ENCODE data around the gene VEGFD. TPM values are rescaled to one million over a fixed set of nuclear protein-coding genes. Genes with fewer than 3 reads are reported as not detected.

VEGFD gene
- total RNA-seq, 1 donor from 2014 or later, result 80.1 TPM

- intact Hi-C loops (cut with DNase I), result no loop called here
- DNase-seq, result no peak
Observed at GRCh38 chrX:15405846-15406245, 21.6 kb upstream of the VEGFD start.

GRCh38 chrX:15404401-15405096 is 20.3 kb upstream of the VEGFD start:
- TF ChIP-seq CTCF (IDR thresholded peaks at IDR 0.05), result no peak
- ATAC-seq, result peak; percentile 23
- no peaks in the 10 kb centered on the region for H3K9me3 ChIP-seq
- H3K4me1 ChIP-seq, result no peaks in the 10 kb centered on the region
- H3K36me3 ChIP-seq, result no peaks in the 10 kb centered on the region
- H3K27me3 ChIP-seq, result no peaks in the 10 kb centered on the region
- no peak overlapping the region for H3K4me3 ChIP-seq
- DNase-seq, result no peak
- H3K27ac ChIP-seq, result no peak overlapping the region
- intact Hi-C loops (cut with DNase I), result no loop called here

More at GRCh38 chrX:15405846-15406245, 21.6 kb upstream of the VEGFD start:
- ATAC-seq, result peak; percentile 19
- Histone ChIP-seq H3K27ac (no peak overlapping the region), H3K4me1 (no peaks in the 10 kb centered on the region), H3K9me3 (no peaks in the 10 kb centered on the region), H3K27me3 (no peaks in the 10 kb centered on the region), H3K4me3 (no peak overlapping the region), H3K36me3 (no peaks in the 10 kb centered on the region)
- no peak for TF ChIP-seq CTCF (IDR thresholded peaks at IDR 0.05)

- DNase-seq, result no peak
- no peak overlapping the region for H3K27ac ChIP-seq
- TF ChIP-seq CTCF (IDR thresholded peaks at IDR 0.05), result no peak
- no peaks in the 10 kb centered on the region for H3K9me3 ChIP-seq
- no peaks in the 10 kb centered on the region for H3K4me1 ChIP-seq
- intact Hi-C loops (cut with DNase I), result no loop called here
- no peak overlapping the region for H3K4me3 ChIP-seq
- no peaks in the 10 kb centered on the region for H3K36me3 ChIP-seq
- no peak for ATAC-seq
- H3K27me3 ChIP-seq, result no peaks in the 10 kb centered on the region
Observed at GRCh38 chrX:15401378-15401777, 17.2 kb upstream of the VEGFD start.

DNA sequence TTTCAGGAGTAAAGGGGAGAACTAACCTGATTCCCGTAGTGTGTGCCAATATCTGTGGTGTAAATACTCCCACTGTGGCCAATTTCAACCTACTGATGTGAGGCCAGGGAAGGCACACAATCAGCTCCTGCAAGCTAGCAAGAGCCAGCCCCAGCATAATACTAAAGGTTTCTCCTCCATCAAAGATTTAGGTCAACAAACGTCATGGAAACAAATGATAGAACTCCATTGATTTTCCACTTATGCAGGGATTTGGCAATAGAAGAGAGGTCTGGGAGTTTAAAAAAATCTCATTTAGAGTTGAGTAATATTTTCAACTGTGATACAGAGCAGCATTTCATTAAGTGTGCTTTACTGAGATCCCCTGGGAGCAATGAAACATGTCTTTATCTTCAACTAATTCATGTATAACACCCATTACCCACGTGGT is 15.8 kb upstream of the VEGFD start:
- Histone ChIP-seq H3K27ac (no peak overlapping the region), H3K9me3 (no peaks in the 10 kb centered on the region), H3K4me1 (no peaks in the 10 kb centered on the region), H3K36me3 (no peaks in the 10 kb centered on the region), H3K27me3 (no peaks in the 10 kb centered on the region), H3K4me3 (no peak overlapping the region)
- no peak for TF ChIP-seq CTCF (IDR thresholded peaks at IDR 0.05)
- intact Hi-C loops (cut with DNase I), result no loop called here
- no peak for DNase-seq
- no peak for ATAC-seq

- no peaks in the 10 kb centered on the region for H3K4me1 ChIP-seq
- no peak overlapping the region for H3K4me3 ChIP-seq
- H3K27ac ChIP-seq, result no peak overlapping the region
- no peak for TF ChIP-seq CTCF (IDR thresholded peaks at IDR 0.05)
- ATAC-seq (no peak), DNase-seq (no peak)
- no peaks in the 10 kb centered on the region for H3K27me3 ChIP-seq
- no peaks in the 10 kb centered on the region for H3K9me3 ChIP-seq
- H3K36me3 ChIP-seq, result no peaks in the 10 kb centered on the region
- intact Hi-C loops (cut with DNase I), result no loop called here
Observed at GRCh38 chrX:15398874-15399273, 14.7 kb upstream of the VEGFD start.

- Histone ChIP-seq H3K9me3 (no peaks in the 10 kb centered on the region), H3K36me3 (no peaks in the 10 kb centered on the region), H3K4me3 (no peak overlapping the region), H3K27ac (no peak overlapping the region), H3K4me1 (no peaks in the 10 kb centered on the region), H3K27me3 (no peaks in the 10 kb centered on the region)
- ATAC-seq (no peak), DNase-seq (no peak)
- TF ChIP-seq CTCF (IDR thresholded peaks at IDR 0.05), result no peak
- intact Hi-C loops (cut with DNase I), result no loop called here
Observed at GRCh38 chrX:15395789-15396188, 11.6 kb upstream of the VEGFD start.
